HL-60/S4 treated with retinoic acid at 250 ng/mL for 4 days and 3 days (cell line): ENCODE results near the gene ATP8B2.
"Not testable (repeated sequence)": the region's sequence is repeated elsewhere in the genome, so short reads cannot be mapped to it uniquely, and the experiment has no call there.

Source experiments
- in situ Hi-C: fragments of 300-500 bp; cut with MboI; formaldehyde crosslinking; loops from 2 replicates; pipeline ENCODE4 v1.7.0; 2022; ENCODE audit warnings: low sequenced_read_pairs

The ATP8B2 gene

DNA sequence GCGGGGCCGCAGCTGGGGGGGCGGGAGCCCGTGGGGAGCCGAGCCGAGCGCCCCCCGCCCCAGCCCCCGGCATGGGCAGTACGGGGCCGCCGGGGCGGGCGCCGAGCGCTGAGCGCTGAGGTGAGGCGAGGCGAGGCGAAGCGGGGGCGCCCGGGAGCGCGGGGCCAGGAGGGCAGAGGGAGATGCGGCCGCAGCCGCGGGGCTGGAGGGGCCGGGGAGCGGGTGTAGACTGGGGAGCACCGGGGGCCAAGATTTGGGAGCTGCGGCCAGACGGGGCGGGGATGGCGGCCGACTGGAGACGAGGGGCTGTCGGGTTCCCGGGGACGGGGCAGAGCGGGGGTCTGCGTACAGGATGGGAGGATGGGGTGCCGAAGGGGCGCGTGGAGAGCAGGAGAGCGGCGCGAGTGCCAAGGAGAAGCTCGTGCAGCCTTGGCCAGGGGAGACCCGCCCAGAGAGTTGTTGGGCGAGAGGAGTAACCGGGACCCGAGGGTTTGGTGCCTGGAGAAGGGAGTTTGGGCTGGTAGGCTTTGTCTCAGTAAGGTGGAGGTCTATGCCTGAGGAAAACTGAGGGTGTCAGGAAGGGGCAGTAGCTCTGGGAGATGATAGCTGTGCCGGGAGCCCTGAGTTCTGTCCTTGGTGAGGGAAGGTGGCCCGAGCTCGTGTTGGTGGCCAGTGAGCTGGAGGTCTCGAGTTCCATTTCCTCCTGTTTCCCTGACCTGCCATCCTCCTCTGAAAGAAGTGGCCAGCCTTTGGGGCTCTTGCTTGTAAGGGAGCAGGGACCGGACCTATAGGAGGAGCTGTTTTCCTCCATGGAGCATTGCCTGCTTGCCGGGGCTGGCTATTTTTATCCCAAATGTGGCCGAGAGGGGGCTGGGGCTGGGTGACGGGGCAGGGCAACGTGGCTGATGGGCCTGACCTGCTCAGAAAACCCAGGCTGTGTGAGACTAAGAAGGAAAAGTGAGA is 539 bp downstream of the ATP8B2 start:
- in situ Hi-C loops = no loop called here

DNA sequence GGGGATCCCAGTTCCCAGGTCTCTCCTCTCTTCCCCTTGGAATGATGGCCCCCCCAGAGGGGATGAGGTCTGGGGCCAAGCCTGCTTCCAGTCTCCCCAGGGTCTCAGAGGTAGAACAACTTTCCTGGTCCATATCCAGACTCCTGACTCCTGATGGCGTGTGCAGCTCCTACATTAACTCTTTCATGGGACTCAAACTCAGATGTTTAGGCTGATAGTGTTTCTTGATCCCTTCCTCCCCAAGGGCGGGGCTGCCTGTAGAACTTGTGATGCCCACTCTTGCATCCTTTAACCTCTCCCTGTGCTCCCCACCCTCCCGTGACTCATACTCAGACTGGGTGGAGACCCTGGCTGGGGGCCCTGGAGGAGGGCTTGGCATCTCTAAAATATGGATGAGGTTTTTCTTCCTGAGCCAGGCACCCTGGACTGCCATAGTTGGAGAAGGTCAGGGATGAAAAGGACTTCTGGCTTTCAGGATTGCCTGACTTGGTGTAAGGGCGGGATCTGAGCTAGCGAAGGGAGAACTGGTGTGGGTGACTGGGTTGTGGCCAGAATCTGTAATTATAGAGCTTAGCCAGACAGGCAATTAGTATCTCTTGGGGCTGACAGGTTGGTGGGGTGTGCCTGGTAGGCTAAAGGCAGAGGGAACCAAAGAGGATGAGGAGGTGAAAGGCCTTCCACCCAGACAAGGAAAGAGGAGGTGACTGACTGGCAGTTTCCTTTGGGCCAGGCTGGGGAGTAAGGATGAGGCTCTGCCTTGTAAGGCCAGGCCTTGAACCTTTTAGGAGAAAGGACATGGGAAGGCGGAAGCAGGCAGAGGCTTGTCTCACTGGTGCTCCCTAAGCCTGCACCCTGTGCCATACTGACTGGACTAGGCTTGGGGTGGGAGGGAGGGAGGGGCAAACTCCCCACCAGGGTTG is 1.5 kb downstream of the ATP8B2 start:
- in situ Hi-C loops = no loop called here

DNA sequence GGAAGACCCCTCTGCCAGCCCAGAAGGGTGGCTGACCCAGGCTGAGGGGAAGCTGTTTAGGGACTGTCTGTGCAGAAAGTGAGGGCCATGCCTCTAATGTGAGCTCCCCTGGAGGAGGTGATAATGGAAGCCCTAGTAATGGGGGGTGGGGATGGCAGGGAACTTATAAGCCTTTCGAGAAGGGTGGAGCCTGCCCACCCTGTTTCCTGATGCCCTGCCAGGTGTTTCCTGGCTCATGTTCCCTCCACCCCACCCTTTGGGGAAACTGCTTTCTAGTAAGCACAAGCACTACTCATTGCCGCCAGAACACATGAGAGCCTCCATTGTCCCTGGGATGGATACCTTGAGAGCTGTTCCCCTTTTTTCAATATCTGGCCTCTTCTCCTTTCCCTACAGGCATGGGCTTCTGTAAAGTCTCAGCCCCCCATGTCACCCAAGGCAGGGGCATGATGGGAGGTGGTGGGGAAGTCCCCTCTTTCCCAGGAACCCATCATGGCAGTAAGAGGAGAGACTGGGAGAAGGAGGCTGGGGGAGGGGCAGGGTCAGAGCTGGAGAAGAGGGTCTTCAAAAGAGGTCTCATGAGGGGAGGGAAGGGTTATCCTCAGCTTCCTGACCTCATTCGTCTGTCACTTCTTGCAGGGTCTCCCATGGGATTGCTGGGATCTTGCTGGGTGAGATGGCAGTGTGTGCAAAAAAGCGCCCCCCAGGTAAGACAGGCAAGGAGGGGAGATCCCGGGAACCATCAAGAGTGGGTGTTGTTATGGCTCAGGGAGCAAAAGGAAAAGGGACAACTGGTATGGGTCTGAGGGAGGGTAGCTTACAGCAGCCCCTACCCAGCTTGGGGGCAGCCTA is 2.4 kb downstream of the ATP8B2 start:
- in situ Hi-C loops = no loop called here

DNA sequence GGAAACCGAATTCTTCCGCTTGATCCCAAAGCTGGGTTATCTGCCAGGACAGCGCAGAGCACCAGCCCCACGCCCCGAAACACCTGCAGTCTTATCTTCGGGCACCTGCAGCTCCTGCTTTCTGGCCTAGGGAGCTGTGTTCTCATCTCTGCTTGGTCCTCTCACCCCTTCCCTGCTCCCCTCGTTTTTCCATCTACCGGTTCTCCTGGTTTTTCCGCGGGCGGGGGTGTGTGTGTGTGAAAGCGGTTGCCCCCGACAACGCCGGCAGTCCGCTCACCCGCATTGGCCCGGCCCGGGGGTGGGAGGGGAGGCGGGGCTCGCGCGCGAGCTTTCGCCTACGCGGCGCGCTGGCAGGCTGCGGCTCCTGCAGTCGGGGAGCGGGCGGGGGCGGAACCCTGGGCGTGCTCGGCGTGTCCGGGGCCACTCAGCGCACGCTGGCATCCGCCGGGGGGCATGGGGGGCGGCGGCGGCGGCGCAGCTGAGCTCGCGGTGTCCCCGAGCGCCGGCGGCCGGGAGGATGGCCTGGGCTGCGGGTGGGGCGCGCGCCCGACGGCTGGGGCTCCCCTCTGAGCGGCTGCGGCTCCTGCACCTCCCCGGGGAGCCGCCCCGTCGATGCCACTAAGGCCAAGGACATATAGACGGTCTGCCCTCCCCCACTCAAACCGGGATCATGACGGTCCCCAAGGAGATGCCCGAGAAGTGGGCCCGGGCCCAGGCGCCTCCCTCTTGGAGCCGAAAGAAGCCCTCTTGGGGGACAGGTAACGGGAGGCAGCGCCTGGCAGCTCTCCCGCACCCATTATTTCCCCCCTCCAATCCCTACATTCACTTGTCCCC is 3.2 kb downstream of the ATP8B2 start:
- in situ Hi-C loops = no loop called here

DNA sequence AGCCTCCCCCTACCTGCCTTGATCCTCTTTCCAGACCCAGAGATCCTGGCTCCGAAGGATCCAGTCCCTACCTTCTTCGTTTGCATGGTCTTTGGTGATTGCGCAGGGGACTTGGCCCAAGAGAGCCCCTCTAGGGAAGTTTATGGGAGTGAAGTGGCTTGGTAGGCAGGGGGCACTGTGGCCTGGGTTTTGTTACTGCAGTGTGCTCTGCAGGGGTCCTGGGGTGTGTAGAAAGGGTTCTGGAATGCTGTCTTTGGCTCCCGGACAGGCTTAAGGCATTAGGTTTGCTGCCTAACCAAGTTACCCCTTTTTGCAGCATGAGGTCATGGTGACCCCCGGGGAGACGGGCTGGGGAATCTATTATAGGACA is 3.8 kb downstream of the ATP8B2 start:
- in situ Hi-C loops = no loop called here

DNA sequence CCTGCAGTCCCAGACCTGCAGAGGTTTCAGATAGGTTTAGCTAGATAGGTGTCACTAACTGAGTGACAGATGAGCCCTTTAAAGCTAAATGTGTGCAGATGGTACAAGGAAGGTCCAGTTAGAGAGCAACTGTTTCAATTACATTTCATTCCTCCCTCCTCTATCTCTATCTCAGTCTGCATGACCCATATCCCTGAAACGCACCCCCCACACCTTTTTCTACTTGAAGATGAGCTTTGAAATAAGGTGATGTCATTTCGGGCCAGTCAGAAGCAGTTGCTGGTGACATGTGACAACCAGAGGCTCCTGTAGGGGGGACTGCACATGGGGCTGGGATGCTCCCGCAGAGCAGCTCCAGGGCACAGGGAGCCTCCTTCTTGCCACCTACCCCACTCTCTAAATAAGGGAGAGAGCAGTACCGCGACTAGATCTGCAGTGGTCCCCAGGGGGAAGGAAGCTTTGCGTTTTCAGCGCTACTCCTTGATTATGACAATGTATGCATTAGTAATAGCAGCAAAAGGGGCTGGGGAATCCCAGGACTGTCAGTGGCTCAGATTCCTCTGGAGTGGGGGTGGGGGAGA is 4.3 kb downstream of the ATP8B2 start:
- in situ Hi-C loops = no loop called here

DNA sequence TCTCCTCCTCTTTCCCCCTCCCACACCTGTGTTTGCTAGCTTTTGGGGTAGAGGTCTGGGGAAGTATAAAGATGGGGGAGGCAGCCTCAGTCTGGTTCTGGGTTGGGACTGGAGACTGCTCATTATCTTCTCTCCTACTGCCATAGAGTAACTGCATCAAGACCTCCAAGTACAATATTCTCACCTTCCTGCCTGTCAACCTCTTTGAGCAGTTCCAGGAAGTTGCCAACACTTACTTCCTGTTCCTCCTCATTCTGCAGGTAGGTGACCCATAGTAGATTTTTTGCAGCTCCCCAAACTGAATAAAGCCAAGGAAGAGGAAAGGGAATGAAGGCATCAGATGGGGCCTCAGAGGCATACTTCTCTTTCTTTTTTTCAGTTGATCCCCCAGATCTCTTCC is 5.3 kb downstream of the ATP8B2 start:
- in situ Hi-C loops = no loop called here

DNA sequence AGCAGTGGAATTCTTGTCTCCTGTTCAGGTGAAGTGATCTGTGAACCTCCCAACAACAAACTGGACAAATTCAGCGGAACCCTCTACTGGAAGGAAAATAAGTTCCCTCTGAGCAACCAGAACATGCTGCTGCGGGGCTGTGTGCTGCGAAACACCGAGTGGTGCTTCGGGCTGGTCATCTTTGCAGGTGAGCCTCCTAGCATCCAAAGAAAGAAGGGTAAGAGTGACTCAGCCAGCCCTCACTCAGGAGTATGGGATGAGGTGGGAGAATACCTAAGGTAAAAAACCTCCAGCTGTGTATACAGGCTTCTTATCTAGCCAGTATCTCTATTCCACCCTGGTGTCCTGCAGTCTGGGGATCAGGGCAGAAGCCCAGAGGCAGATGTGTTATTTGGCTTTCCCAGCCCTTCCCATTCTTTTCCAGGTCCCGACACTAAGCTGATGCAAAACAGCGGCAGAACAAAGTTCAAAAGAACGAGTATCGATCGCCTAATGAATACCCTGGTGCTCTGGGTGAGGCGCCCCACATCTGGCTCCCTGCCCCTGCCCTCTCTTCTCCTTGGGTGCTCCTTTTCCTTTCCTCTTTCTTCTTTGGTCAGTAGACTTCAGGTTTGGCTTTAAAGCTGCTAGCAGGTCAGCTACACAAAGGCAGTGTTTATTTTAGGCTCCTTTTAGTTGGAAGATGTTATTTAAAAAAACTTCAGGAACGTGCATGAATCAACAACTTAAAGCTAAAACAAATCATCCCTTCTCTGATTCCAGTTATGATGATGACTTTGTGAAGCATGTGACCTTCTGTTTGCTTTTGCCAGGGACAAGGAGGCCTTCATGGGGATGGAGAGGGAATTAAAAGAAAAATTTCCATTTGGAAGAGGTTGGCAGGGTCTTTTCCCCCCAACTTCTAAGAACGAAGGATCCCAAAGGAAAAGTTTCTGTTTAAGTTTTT is 9.0 kb downstream of the ATP8B2 start:
- in situ Hi-C loops = no loop called here

DNA sequence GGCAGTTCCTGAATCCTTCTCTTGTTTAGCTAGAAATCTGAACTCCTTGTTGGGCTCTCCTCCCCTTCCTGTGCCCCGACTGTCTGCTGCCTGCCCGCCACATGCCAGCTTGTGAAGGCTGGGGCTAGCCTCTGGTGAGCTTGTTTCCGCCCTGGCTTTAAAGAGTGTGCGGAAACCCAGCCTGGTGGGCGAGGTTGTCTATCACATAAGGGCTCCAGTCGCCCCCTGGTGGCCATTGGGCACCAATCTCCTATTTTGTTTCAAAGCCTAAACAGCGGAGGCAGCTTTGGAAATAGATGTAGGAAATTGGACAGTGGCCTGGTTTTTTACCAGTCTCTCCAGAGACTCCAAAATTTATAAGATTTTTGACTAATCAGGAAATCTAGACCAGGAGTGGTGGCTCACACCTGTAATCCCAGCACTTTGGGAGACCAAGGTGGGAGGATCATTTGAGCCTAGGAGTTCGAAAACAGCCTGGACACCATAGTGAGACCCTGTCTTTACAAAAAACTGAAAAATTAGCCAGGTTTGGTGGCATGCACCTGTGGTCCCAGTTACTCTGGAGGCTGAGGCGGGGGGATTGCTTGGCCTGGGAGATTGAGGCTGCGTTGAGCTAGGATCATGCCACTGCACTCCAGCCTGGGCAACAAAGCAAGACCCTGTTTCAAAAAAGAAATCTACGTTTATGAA is 9.8 kb downstream of the ATP8B2 start:
- in situ Hi-C loops = no loop called here

DNA sequence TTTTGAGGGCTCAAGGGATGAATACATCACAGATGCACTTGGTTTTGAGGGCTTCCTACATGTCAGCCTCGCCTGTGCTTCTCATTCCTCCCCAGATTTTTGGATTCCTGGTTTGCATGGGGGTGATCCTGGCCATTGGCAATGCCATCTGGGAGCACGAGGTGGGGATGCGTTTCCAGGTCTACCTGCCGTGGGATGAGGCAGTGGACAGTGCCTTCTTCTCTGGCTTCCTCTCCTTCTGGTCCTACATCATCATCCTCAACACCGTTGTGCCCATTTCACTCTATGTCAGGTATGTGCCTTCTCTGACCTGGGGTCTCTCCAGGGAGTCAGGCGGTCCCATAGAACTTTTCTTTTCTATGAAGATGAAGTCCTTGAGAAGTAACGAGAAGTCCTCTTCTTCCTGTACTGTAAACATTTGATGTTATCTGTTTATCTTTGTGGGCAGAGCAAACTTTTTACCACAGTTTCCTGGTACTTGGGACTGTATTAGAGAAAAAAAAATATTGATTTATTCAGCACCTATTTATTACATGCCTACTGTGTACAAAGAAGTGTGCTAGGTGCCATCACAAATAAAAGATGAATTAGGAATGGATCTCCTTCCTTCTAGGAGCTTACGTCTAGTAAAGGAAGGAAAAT is 12.0 kb downstream of the ATP8B2 start:
- in situ Hi-C loops = no loop called here

DNA sequence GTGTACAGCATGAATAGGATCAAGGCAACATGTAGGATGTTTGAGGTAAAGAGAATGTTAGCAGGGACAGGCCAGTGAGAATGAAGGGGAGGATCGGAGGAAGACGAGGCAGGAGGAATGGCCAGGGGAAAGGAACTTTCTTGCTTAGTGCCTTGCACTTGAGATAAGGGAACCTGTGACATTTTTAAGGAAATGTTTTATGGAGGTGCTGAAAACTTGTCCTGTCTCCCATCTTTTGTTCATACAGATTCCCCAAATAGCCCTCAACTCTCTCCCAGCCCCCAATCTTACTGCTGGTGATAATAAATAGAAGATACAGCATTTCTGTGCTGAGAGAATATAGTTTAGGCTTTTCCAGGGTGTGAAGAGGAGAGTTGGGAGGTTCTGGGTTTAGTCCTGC is 13.6 kb downstream of the ATP8B2 start:
- in situ Hi-C loops = no loop called here

DNA sequence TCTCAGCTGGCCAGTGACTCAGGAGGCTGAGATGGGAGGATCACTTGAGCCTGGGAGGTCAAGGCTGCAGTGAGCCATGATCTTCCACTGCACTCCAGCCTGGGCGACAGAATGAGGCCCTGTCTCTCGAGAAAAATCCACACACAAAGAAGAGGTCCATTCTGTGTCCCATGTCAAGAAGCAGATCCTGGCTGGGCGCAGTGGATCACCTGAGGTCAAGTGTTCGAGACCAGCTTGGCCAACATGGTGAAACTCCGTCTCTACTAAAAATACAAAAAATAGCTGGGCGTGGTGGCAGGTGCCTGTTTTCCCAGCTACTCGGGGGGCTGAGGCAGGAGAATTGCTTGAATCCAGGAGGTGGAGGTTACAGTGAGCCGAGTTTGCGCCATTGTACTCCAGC is 16.0 kb downstream of the ATP8B2 start:
- in situ Hi-C loops = not testable (repeated sequence)

DNA sequence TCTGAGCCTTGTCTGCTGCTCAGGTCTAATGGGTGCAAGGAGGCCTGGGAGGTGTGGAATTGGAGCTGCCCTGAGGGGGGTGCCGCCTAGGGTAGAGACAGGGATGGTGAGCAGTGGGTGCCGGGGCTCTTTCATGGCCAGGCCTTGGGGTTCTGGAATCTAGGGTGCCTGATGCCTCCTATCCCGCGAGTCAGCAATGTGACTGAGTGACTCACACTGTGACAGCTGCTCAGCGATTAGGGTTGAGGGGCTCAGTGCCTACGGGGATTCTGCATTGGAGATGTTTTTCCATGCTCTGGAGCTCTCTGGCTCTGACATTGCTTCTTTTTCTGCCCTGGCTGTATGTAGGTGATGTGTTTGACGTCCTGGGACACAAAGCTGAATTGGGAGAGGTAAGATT is 16.8 kb downstream of the ATP8B2 start:
- in situ Hi-C loops = no loop called here

DNA sequence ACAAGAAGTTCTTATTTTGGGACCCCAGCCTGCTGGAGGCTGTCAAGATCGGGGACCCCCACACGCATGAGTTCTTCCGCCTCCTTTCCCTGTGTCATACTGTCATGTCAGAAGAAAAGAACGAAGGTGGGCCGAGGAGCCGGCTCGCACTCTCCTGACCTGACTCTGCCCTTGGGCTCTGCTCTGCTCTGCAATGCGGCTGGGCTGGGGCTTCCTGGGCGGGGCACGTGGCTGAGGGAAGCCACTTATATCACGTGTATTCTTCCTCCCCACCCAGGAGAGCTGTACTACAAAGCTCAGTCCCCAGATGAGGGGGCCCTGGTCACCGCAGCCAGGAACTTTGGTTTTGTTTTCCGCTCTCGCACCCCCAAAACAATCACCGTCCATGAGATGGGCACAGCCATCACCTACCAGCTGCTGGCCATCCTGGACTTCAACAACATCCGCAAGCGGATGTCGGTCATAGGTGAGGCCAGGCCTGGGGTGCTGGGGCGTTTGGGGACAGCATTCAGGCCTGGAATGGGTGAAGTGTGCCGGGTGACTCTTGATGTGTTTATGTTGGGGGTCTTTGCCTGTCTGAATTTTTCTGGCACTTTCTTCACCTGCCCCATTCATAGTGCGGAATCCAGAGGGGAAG is 17.6 kb downstream of the ATP8B2 start:
- in situ Hi-C loops = no loop called here

DNA sequence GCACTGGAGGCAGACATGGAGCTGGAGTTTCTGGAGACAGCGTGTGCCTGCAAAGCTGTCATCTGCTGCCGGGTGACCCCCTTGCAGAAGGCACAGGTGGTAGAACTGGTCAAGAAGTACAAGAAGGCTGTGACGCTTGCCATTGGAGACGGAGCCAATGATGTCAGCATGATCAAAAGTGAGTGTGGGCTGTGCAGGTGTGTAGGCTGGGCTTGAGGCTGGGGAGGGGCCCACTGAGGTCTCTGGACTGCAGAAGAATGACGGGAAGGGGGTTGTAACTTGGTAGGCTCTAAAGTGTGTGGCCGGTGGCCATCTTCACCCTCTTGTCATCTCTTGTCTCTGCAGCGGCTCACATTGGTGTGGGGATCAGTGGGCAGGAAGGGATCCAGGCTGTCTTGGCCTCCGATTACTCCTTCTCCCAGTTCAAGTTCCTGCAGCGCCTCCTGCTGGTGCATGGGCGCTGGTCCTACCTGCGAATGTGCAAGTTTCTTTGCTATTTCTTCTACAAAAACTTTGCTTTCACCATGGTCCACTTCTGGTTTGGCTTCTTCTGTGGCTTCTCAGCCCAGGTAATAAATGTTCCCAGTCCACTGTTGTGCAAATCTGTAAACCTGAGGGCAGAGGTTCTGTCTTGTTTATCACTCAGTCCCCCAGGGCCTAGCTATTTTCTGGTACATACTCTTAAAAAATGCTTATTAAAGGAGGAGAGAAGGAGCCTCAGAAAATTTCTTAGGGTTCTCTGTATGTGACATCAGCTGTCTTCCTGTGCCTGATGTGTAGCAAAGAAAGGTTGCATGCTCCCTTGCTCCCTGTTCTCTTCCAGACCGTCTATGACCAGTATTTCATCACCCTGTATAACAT is 19.9 kb downstream of the ATP8B2 start:
- in situ Hi-C loops = no loop called here

DNA sequence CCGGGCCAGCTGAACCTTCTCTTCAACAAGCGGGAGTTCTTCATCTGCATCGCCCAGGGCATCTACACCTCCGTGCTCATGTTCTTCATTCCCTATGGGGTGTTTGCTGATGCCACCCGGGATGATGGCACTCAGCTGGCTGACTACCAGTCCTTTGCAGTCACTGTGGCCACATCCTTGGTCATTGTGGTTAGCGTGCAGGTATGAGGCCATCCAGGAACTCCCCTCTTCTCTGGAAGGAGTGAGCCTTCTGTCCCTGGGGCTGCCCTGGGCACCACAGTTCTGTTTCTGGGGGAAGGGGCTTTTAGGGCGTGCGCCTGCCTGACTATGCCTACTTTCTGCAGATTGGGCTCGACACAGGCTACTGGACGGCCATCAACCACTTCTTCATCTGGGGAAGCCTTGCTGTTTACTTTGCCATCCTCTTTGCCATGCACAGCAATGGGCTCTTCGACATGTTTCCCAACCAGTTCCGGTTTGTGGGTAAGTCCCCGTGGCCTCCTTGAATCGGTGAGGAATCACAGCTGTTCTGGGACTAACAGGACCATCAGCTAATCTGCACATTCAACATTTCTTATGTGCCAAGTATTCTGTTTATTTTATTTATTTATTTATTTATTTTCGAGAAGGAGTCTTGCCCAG is 21.1 kb downstream of the ATP8B2 start:
- in situ Hi-C loops = no loop called here
